ENCODE data around the gene SNX20. TPM values are rescaled to one million over a fixed set of nuclear protein-coding genes. Genes with fewer than 3 reads are reported as not detected.

The SNX20 gene
- total RNA-seq, 1 experiment from 2014 or later, result not detected

DNA sequence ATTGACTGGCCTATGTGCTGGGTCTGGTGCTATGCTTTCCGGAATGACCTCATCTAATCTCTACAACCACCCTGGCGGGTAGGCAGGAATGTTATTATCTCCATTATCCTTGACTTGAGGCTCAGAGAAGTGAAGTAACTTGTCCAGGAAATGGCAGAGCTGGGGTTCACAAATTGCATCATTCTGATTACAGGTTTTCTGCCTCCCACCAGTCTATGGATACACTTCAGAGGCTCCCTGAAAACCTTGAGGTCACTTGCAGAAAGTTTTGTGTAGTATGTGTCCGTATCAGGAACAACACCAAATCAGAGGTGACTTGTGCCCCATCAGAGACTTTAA, 31.4 kb upstream of the SNX20 start:
- no peak overlapping the region for H4K5ac ChIP-seq (ENCODE audit: insufficient read length, low read depth, low read length)
- no peak overlapping the region for H3K23ac ChIP-seq (ENCODE audit: insufficient read length, low read depth, low read length)
- no peak overlapping the region for H3T11ph ChIP-seq (ENCODE audit: low read length)
- H3K27ac Mint-ChIP-seq, result no peak overlapping the region
- no peaks in the 10 kb centered on the region for H3K23me2 ChIP-seq (ENCODE audit: insufficient read length, low read depth, low read length, poor library complexity, severe bottlenecking)
- no peak overlapping the region for H2AFZ ChIP-seq (ENCODE audit: low read length)
- H3K9me3 ChIP-seq (ENCODE audit: control insufficient read depth, low read depth, low read length), result no peaks in the 10 kb centered on the region
- H3K4me1 Mint-ChIP-seq, result peaks cover 2 to 4% of the 10 kb centered on the region in 2 experiments; a peak in 1 of 4 replicates
- no peaks in the 10 kb centered on the region for H3K9me3 Mint-ChIP-seq
- no peak overlapping the region for H4K8ac ChIP-seq (replicated peaks; ENCODE audit: insufficient read length, low read depth, low read length)
- H2BK12ac ChIP-seq (ENCODE audit: insufficient read length, low read depth, low read length), result no peak overlapping the region
- H3K27me3 Mint-ChIP-seq (ENCODE audit: low read depth), result no peaks in the 10 kb centered on the region; the same call in 1 of the 2 replicates
- H2BK20ac ChIP-seq (ENCODE audit: low read depth, low read length, poor library complexity, severe bottlenecking), result no peak overlapping the region
- H2BK15ac ChIP-seq (ENCODE audit: low read depth, low read length), result no peak overlapping the region
- H3K27ac ChIP-seq (ENCODE audit: insufficient read length, low read depth, low read length), result no peak overlapping the region
- H3K56ac ChIP-seq (ENCODE audit: insufficient read length, low read depth, low read length), result no peak overlapping the region
- TF ChIP-seq, protein P1, sequence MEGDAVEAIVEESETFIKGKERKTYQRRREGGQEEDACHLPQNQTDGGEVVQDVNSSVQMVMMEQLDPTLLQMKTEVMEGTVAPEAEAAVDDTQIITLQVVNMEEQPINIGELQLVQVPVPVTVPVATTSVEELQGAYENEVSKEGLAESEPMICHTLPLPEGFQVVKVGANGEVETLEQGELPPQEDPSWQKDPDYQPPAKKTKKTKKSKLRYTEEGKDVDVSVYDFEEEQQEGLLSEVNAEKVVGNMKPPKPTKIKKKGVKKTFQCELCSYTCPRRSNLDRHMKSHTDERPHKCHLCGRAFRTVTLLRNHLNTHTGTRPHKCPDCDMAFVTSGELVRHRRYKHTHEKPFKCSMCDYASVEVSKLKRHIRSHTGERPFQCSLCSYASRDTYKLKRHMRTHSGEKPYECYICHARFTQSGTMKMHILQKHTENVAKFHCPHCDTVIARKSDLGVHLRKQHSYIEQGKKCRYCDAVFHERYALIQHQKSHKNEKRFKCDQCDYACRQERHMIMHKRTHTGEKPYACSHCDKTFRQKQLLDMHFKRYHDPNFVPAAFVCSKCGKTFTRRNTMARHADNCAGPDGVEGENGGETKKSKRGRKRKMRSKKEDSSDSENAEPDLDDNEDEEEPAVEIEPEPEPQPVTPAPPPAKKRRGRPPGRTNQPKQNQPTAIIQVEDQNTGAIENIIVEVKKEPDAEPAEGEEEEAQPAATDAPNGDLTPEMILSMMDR (conservative IDR thresholded peaks at IDR 0.05), result no peak
- no peak overlapping the region for H3K4me2 ChIP-seq (ENCODE audit: insufficient read depth, insufficient read length, low read length)
- no peak for DNase-seq
- no peak overlapping the region for H3K18ac ChIP-seq (ENCODE audit: insufficient read length, low read depth, low read length)
- no peaks in the 10 kb centered on the region for H3K27me3 ChIP-seq (ENCODE audit: insufficient read depth, low read length)
- no peaks in the 10 kb centered on the region for H3K4me1 ChIP-seq (ENCODE audit: insufficient read depth, low read length)
- H2BK5ac ChIP-seq (ENCODE audit: insufficient read length, low read length), result no peak overlapping the region
- no peaks in the 10 kb centered on the region for H4K20me1 ChIP-seq (ENCODE audit: control insufficient read depth, insufficient read depth, insufficient read length)
- H3K9ac ChIP-seq (ENCODE audit: extremely low read depth, insufficient read length, low read length), result no peak overlapping the region
- H2BK120ac ChIP-seq (ENCODE audit: low read depth, low read length, poor library complexity, severe bottlenecking), result no peak overlapping the region
- no peak overlapping the region for H3K4ac ChIP-seq (ENCODE audit: low read depth, low read length)
- H3K4me3 Mint-ChIP-seq, result no peak overlapping the region
- H3K36me3 Mint-ChIP-seq (ENCODE audit: insufficient read depth in 1 of 3, low read depth in 3 of 3), result no peaks in the 10 kb centered on the region
- H4K91ac ChIP-seq (ENCODE audit: insufficient read length, low read depth, low read length), result no peak overlapping the region
- no peaks in the 10 kb centered on the region for H3K79me1 ChIP-seq (ENCODE audit: insufficient read depth, low read depth, low read length, poor library complexity, severe bottlenecking)
- H3K79me2 ChIP-seq (ENCODE audit: insufficient read depth, low read length), result no peaks in the 10 kb centered on the region
- no peak overlapping the region for H2AK5ac ChIP-seq (ENCODE audit: insufficient read length, low read length)
- no peak overlapping the region for H3K14ac ChIP-seq (ENCODE audit: insufficient read depth, low read length)
- WGBS (ENCODE audit: extremely low coverage, insufficient read length, low lambda C conversion rate), result no CpG with 5 or more reads among the region's 3 CpGs

Data from H9 (cell line).